Testis (tissue), 2 donors: ENCODE results near the gene HIPK3.

ENCODE experiments used
- CTCF ChIP-seq, 3 experiments: fragments of 450-650 bp in 2 of 3; fragments of 200-600 bp in 1 of 3; sonication (generic) in 1 of 3; IDR thresholded peaks; one replicate each; pipeline ENCODE4 v1.5.1; 2016 to 2019; ENCODE audit warnings: antibody characterized with exemption in 3 of 3, mild to moderate bottlenecking in 2 of 3, moderate library complexity in 1 of 3
- POLR2A ChIP-seq: fragments of 450-650 bp; IDR thresholded peaks from one replicate; pipeline ENCODE4 v1.6.1; 2017; ENCODE audit warnings: antibody characterized with exemption, mild to moderate bottlenecking, moderate library complexity

DNA sequence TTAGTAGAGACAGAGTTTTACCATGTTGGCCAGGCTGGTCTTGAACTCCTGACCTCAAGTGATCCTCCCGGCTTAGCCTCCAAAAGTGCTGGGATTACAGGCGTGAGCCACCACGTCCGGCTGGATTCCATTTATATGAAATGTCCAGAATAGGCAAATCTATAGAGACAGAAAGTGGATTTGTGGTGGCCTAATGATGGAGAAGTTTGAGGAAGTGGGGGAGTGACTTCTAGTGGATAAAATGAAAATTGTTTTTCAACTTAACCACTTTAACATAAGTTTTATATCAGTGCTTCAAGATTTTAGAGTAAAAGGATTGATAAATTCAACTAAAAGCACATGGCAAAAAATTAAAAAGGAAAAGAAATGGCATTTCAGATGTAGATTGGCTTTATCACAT lies 66.2 kb downstream of the HIPK3 start:
- TF ChIP-seq POLR2A (no peak), CTCF (IDR thresholded peaks at IDR 0.05) (no peak)
